ENCODE data around the gene ITPR1. TPM values are rescaled to one million over a fixed set of nuclear protein-coding genes. Genes with fewer than 3 reads are reported as not detected.

ITPR1 gene
- total RNA-seq, 1 donor from 2014 or later, result 121 TPM

DNA sequence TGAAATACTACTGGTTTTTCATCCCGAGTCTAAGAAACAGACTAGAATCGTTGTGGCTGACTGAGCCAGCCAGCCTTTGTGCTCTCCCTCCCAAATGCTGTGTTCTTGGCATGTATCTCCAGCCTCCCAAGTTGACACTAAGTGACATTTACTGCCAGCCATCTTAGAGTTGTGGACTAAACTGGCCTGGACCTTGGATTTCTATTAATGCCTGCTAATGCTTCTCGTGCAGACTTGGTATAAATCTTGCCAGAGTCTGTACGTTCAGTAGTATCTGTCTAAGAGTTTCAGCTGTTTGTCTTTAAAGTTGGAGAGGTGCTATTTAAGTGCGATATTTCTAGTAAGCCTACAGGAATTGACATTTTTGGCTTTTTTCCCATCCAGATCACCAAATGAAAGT, 319.4 kb downstream of the ITPR1 start:
- DNase-seq (ENCODE audit: low spot score in 2 of 2), result no peak
- Histone ChIP-seq H3K36me3 (peaks cover 44 to 51% of the 10 kb centered on the region in 2 donors), H3K27me3 (no peaks in the 10 kb centered on the region), H3K4me3 (no peak overlapping the region), H3K4me1 (peaks cover 0 to 2% of the 10 kb centered on the region in 2 donors), H3K27ac (peak overlapping the region in 1 of 2 donors; percentile 42), H3K9me3 (no peaks in the 10 kb centered on the region)
- no peak for TF ChIP-seq CTCF (IDR thresholded peaks at IDR 0.05)
- intact Hi-C loops (cut with DNase I), result no loop called here

GRCh38 chr3:4813909-4814304, 320.8 kb downstream of the ITPR1 start:
- H3K36me3 ChIP-seq, result peaks cover 55 to 64% of the 10 kb centered on the region in 2 donors
- no peaks in the 10 kb centered on the region for H3K27me3 ChIP-seq
- DNase-seq (ENCODE audit: low spot score in 2 of 2), result no peak
- H3K9me3 ChIP-seq, result no peaks in the 10 kb centered on the region
- H3K4me1 ChIP-seq, result no peaks in the 10 kb centered on the region
- H3K27ac ChIP-seq, result no peak overlapping the region
- intact Hi-C loops (cut with DNase I), result no loop called here
- TF ChIP-seq CTCF (IDR thresholded peaks at IDR 0.05), result no peak
- H3K4me3 ChIP-seq, result no peak overlapping the region

- no peak for DNase-seq (ENCODE audit: low spot score in 2 of 2)
- H3K27ac ChIP-seq, result peak overlapping the region in 1 of 2 donors; percentile 38
- peaks cover 55 to 68% of the 10 kb centered on the region in 2 donors for H3K36me3 ChIP-seq
- no peaks in the 10 kb centered on the region for H3K9me3 ChIP-seq
- TF ChIP-seq CTCF (IDR thresholded peaks at IDR 0.05), result no peak
- H3K4me3 ChIP-seq, result no peak overlapping the region
- H3K27me3 ChIP-seq, result no peaks in the 10 kb centered on the region
- intact Hi-C loops (cut with DNase I), result no loop called here
- no peaks in the 10 kb centered on the region for H3K4me1 ChIP-seq
These were observed 321.3 kb downstream of the ITPR1 start for GRCh38 chr3:4814305-4814903.

- Histone ChIP-seq H3K9me3 (no peaks in the 10 kb centered on the region), H3K27ac (peak overlapping the region in 1 of 2 donors; percentile 38), H3K36me3 (peaks cover 55 to 68% of the 10 kb centered on the region in 2 donors), H3K4me3 (no peak overlapping the region), H3K4me1 (no peaks in the 10 kb centered on the region), H3K27me3 (no peaks in the 10 kb centered on the region)
- no peak for DNase-seq (ENCODE audit: low spot score in 2 of 2)
- no peak for TF ChIP-seq CTCF (IDR thresholded peaks at IDR 0.05)
- intact Hi-C loops (cut with DNase I), result no loop called here
These were observed 321.9 kb downstream of the ITPR1 start for GRCh38 chr3:4814904-4815574.

- H3K4me1 ChIP-seq, result no peaks in the 10 kb centered on the region
- H3K27ac ChIP-seq, result no peak overlapping the region
- no peak for TF ChIP-seq CTCF (IDR thresholded peaks at IDR 0.05)
- no peaks in the 10 kb centered on the region for H3K27me3 ChIP-seq
- DNase-seq (ENCODE audit: low spot score in 2 of 2), result no peak
- H3K9me3 ChIP-seq, result no peaks in the 10 kb centered on the region
- H3K36me3 ChIP-seq, result peaks cover 61 to 75% of the 10 kb centered on the region in 2 donors
- no peak overlapping the region for H3K4me3 ChIP-seq
- intact Hi-C loops (cut with DNase I), result no loop called here
These were observed 323.2 kb downstream of the ITPR1 start for GRCh38 chr3:4816306-4816705.
